ENCODE data around the gene BEX1.
"Not testable (repeated sequence)": the region's sequence is repeated elsewhere in the genome, so short reads cannot be mapped to it uniquely, and the experiment has no call there.

BEX1 gene

GRCh38 chrX:103063918-103064434 is at the start of gene BEX1:
Gene BEX1, minus strand, starts transcription at chrX:103064171. Its CDS starts 897 bp downstream, at chrX:103063274.
- Histone ChIP-seq H3K27me3 (ENCODE audit: insufficient read depth, insufficient read length) (no peaks in the 10 kb centered on the region), H3K9me3 (ENCODE audit: insufficient read depth, low read length) (no peaks in the 10 kb centered on the region), H3K36me3 (ENCODE audit: insufficient read depth, insufficient read length, low read length) (peaks cover 8% of the 10 kb centered on the region), H3K4me1 (ENCODE audit: insufficient read depth, insufficient read length) (peaks cover 2% of the 10 kb centered on the region), H3K4me3 (ENCODE audit: insufficient read length, low read depth) (peak within 1 kb of the TSS; percentile 69), H3K9ac (ENCODE audit: insufficient read length, low read depth) (peak within 1 kb of the TSS; percentile 87)
- peak; percentile 52 for DNase-seq (ENCODE audit: low read depth, low spot score)
- TF ChIP-seq SUZ12 (IDR thresholded peaks at IDR 0.05; ENCODE audit: extremely low read depth, insufficient read depth, insufficient read length) (no peak), ZNF274 (IDR thresholded peaks at IDR 0.05; ENCODE audit: low read depth, low read length) (no peak)

GRCh38 chrX:103109497-103109896 is 45.5 kb upstream of the BEX1 start:
- not testable (repeated sequence) for H3K9ac ChIP-seq (ENCODE audit: insufficient read length, low read depth); H3K36me3 ChIP-seq (ENCODE audit: insufficient read depth, insufficient read length, low read length); H3K27me3 ChIP-seq (ENCODE audit: insufficient read depth, insufficient read length); H3K4me3 ChIP-seq (ENCODE audit: insufficient read length, low read depth); DNase-seq (ENCODE audit: low read depth, low spot score); H3K4me1 ChIP-seq (ENCODE audit: insufficient read depth, insufficient read length); H3K9me3 ChIP-seq (ENCODE audit: insufficient read depth, low read length)

GRCh38 chrX:103107836-103108235 is 43.9 kb upstream of the BEX1 start:
- Histone ChIP-seq H3K27me3 (ENCODE audit: insufficient read depth, insufficient read length) (no peaks in the 10 kb centered on the region), H3K4me3 (ENCODE audit: insufficient read length, low read depth) (no peak overlapping the region), H3K4me1 (ENCODE audit: insufficient read depth, insufficient read length) (no peaks in the 10 kb centered on the region), H3K9me3 (ENCODE audit: insufficient read depth, low read length) (peaks cover 6% of the 10 kb centered on the region; the same call in 1 of the 2 replicates), H3K9ac (ENCODE audit: insufficient read length, low read depth) (no peak overlapping the region), H3K36me3 (ENCODE audit: insufficient read depth, insufficient read length, low read length) (no peaks in the 10 kb centered on the region)
- no peak for TF ChIP-seq SUZ12 (IDR thresholded peaks at IDR 0.05; ENCODE audit: extremely low read depth, insufficient read depth, insufficient read length)
- TF ChIP-seq YY1 (IDR thresholded peaks at IDR 0.05; ENCODE audit: insufficient read depth, insufficient read length) = no peak
- TF ChIP-seq ZNF274 (IDR thresholded peaks at IDR 0.05; ENCODE audit: low read depth, low read length) = no peak
- DNase-seq (ENCODE audit: low read depth, low spot score) = no peak

- H3K9me3 ChIP-seq (ENCODE audit: insufficient read depth, low read length); H3K9ac ChIP-seq (ENCODE audit: insufficient read length, low read depth); H3K4me1 ChIP-seq (ENCODE audit: insufficient read depth, insufficient read length); H3K36me3 ChIP-seq (ENCODE audit: insufficient read depth, insufficient read length, low read length); H3K27me3 ChIP-seq (ENCODE audit: insufficient read depth, insufficient read length); DNase-seq (ENCODE audit: low read depth, low spot score); H3K4me3 ChIP-seq (ENCODE audit: insufficient read length, low read depth): not testable (repeated sequence)
These were observed 43.3 kb upstream of the BEX1 start for GRCh38 chrX:103107227-103107737.

- not testable (repeated sequence) for H3K27me3 ChIP-seq (ENCODE audit: insufficient read depth, insufficient read length); H3K4me1 ChIP-seq (ENCODE audit: insufficient read depth, insufficient read length); DNase-seq (ENCODE audit: low read depth, low spot score); H3K9ac ChIP-seq (ENCODE audit: insufficient read length, low read depth); H3K36me3 ChIP-seq (ENCODE audit: insufficient read depth, insufficient read length, low read length); H3K4me3 ChIP-seq (ENCODE audit: insufficient read length, low read depth); H3K9me3 ChIP-seq (ENCODE audit: insufficient read depth, low read length)
These were observed 40.4 kb upstream of the BEX1 start for GRCh38 chrX:103104370-103104769.

- H3K9me3 ChIP-seq (ENCODE audit: insufficient read depth, low read length); DNase-seq (ENCODE audit: low read depth, low spot score); H3K9ac ChIP-seq (ENCODE audit: insufficient read length, low read depth); H3K27me3 ChIP-seq (ENCODE audit: insufficient read depth, insufficient read length); H3K4me1 ChIP-seq (ENCODE audit: insufficient read depth, insufficient read length); H3K4me3 ChIP-seq (ENCODE audit: insufficient read length, low read depth); H3K36me3 ChIP-seq (ENCODE audit: insufficient read depth, insufficient read length, low read length): not testable (repeated sequence)
These were observed 39.9 kb upstream of the BEX1 start for GRCh38 chrX:103103866-103104265.

- H3K27me3 ChIP-seq (ENCODE audit: insufficient read depth, insufficient read length) = no peaks in the 10 kb centered on the region
- peaks cover 6% of the 10 kb centered on the region; the same call in 1 of the 2 replicates for H3K9me3 ChIP-seq (ENCODE audit: insufficient read depth, low read length)
- H3K4me3 ChIP-seq (ENCODE audit: insufficient read length, low read depth) = no peak overlapping the region
- no peak for TF ChIP-seq YY1 (IDR thresholded peaks at IDR 0.05; ENCODE audit: insufficient read depth, insufficient read length)
- TF ChIP-seq ZNF274 (IDR thresholded peaks at IDR 0.05; ENCODE audit: low read depth, low read length) = no peak
- no peak for TF ChIP-seq SUZ12 (IDR thresholded peaks at IDR 0.05; ENCODE audit: extremely low read depth, insufficient read depth, insufficient read length)
- H3K36me3 ChIP-seq (ENCODE audit: insufficient read depth, insufficient read length, low read length) = no peaks in the 10 kb centered on the region
- peak; percentile 51 for DNase-seq (ENCODE audit: low read depth, low spot score)
- H3K4me1 ChIP-seq (ENCODE audit: insufficient read depth, insufficient read length) = no peaks in the 10 kb centered on the region
- no peak overlapping the region for H3K9ac ChIP-seq (ENCODE audit: insufficient read length, low read depth)
These were observed 37.5 kb upstream of the BEX1 start for GRCh38 chrX:103101299-103102042.

GRCh38 chrX:103100484-103100883 is 36.5 kb upstream of the BEX1 start:
- DNase-seq (ENCODE audit: low read depth, low spot score) = no peak
- no peaks in the 10 kb centered on the region for H3K4me1 ChIP-seq (ENCODE audit: insufficient read depth, insufficient read length)
- no peaks in the 10 kb centered on the region for H3K27me3 ChIP-seq (ENCODE audit: insufficient read depth, insufficient read length)
- no peak overlapping the region for H3K9ac ChIP-seq (ENCODE audit: insufficient read length, low read depth)
- no peak overlapping the region for H3K4me3 ChIP-seq (ENCODE audit: insufficient read length, low read depth)
- no peak for TF ChIP-seq SUZ12 (IDR thresholded peaks at IDR 0.05; ENCODE audit: extremely low read depth, insufficient read depth, insufficient read length)
- no peak for TF ChIP-seq YY1 (IDR thresholded peaks at IDR 0.05; ENCODE audit: insufficient read depth, insufficient read length)
- no peak for TF ChIP-seq ZNF274 (IDR thresholded peaks at IDR 0.05; ENCODE audit: low read depth, low read length)
- peaks cover 4% of the 10 kb centered on the region; the same call in 1 of the 2 replicates for H3K9me3 ChIP-seq (ENCODE audit: insufficient read depth, low read length)
- no peaks in the 10 kb centered on the region for H3K36me3 ChIP-seq (ENCODE audit: insufficient read depth, insufficient read length, low read length)
